Mesenchymal stem cell (in vitro differentiated cells and primary cell): ENCODE data around the gene TRIM44.

Experiments used
- DNase-seq: peaks from one replicate; pipeline ENCODE4 v3.0.0-alpha.2; 2013
- H2AFZ ChIP-seq: one replicate; pipeline ENCODE4 v1.6.1; 2013; ENCODE audit warnings: low read depth, mild to moderate bottlenecking, control low read depth, inconsistent platforms, low read length, moderate library complexity
- H2AK5ac ChIP-seq: 2 replicates; pipeline ENCODE4 v1.6.1; 2013; ENCODE audit warnings: low read length, moderate library complexity, mild to moderate bottlenecking, inconsistent platforms; ENCODE audit not compliant: severe bottlenecking
- H2BK120ac ChIP-seq: one replicate; pipeline ENCODE4 v1.6.1; 2013; ENCODE audit warnings: low read depth, mild to moderate bottlenecking, inconsistent platforms, low read length, moderate library complexity
- H2BK12ac ChIP-seq, 2 experiments: one replicate each; pipeline ENCODE4 v1.6.1; 2013; ENCODE audit warnings: inconsistent platforms in 2 of 2, low read length in 2 of 2, mild to moderate bottlenecking in 2 of 2, moderate library complexity in 2 of 2, control low read depth in 1 of 2
- H2BK15ac ChIP-seq: one replicate; pipeline ENCODE4 v1.6.1; 2013; ENCODE audit warnings: mild to moderate bottlenecking, low read depth, inconsistent platforms; ENCODE audit not compliant: poor library complexity, severe bottlenecking
- H2BK5ac ChIP-seq: 2 replicates; pipeline ENCODE4 v1.6.1; 2013; ENCODE audit warnings: low read depth, mild to moderate bottlenecking, low read length, control low read depth, inconsistent platforms; ENCODE audit not compliant: poor library complexity, severe bottlenecking
- H3K14ac ChIP-seq, 2 experiments: one replicate each; pipeline ENCODE4 v1.6.1; 2013; ENCODE audit warnings: inconsistent platforms in 2 of 2, low read length in 2 of 2, control low read depth in 1 of 2, mild to moderate bottlenecking in 1 of 2, moderate library complexity in 1 of 2
- H3K18ac ChIP-seq, 2 experiments: one replicate each; pipeline ENCODE4 v1.6.1; 2013; ENCODE audit warnings: inconsistent platforms in 2 of 2, low read length in 2 of 2, control low read depth in 1 of 2, low read depth in 1 of 2, mild to moderate bottlenecking in 1 of 2
- H3K23ac ChIP-seq, 2 experiments: one replicate each; pipeline ENCODE4 v1.6.1; 2013; ENCODE audit warnings: inconsistent platforms in 2 of 2, low read length in 2 of 2, mild to moderate bottlenecking in 2 of 2, moderate library complexity in 2 of 2, control low read depth in 1 of 2
- H3K27ac ChIP-seq: 2 replicates; pipeline ENCODE4 v1.5.1; 2013; ENCODE audit warnings: mild to moderate bottlenecking, moderate library complexity, low read length, control low read depth, inconsistent platforms; ENCODE audit not compliant: poor library complexity, severe bottlenecking
- H3K27me3 ChIP-seq, 2 experiments: 2 replicates each; pipeline versions ENCODE4 v1.6.1 to v1.7.0; 2013; ENCODE audit warnings: low read length in 2 of 2, mild to moderate bottlenecking in 2 of 2, moderate library complexity in 2 of 2, control low read depth in 1 of 2, inconsistent platforms in 1 of 2; ENCODE audit not compliant: control insufficient read depth in 1 of 2, insufficient read depth in 1 of 2
- H3K36me3 ChIP-seq, 2 experiments: 2 replicates each; pipeline versions ENCODE4 v1.6.1 to v1.7.0; 2013; ENCODE audit warnings: low read length in 2 of 2, control low read depth in 1 of 2, inconsistent platforms in 1 of 2, low read depth in 1 of 2, mild to moderate bottlenecking in 1 of 2; ENCODE audit not compliant: insufficient read depth in 2 of 2, control insufficient read depth in 1 of 2
- H3K4ac ChIP-seq, 2 experiments: one replicate each; pipeline ENCODE4 v1.6.1; 2013; ENCODE audit warnings: inconsistent platforms in 2 of 2, low read length in 2 of 2, mild to moderate bottlenecking in 2 of 2, moderate library complexity in 2 of 2, control low read depth in 1 of 2, low read depth in 1 of 2
- H3K4me1 ChIP-seq: 2 replicates; pipeline ENCODE4 v1.6.1; 2013; ENCODE audit warnings: low read depth, low read length, control low read depth; ENCODE audit not compliant: control insufficient read depth, insufficient read depth
- H3K4me2 ChIP-seq: 2 replicates; pipeline ENCODE4 v1.6.1; 2013; ENCODE audit warnings: low read length, mild to moderate bottlenecking, inconsistent platforms; ENCODE audit not compliant: poor library complexity, severe bottlenecking
- H3K4me3 ChIP-seq, 2 experiments: 2 replicates each; pipeline versions ENCODE4 v1.5.1 to v1.7.0; 2013; ENCODE audit warnings: low read length in 2 of 2, mild to moderate bottlenecking in 2 of 2, control low read depth in 1 of 2, low read depth in 1 of 2; ENCODE audit not compliant: insufficient read depth in 1 of 2
- H3K79me1 ChIP-seq: replicated peaks from 2 replicates; pipeline ENCODE4 v1.6.1; 2013; ENCODE audit warnings: mild to moderate bottlenecking, control low read depth, low read length, inconsistent platforms; ENCODE audit not compliant: poor library complexity, severe bottlenecking
- H3K9ac ChIP-seq: 2 replicates; pipeline ENCODE4 v1.7.0; 2013; ENCODE audit warnings: mild to moderate bottlenecking, low read length, moderate library complexity
- H3K9me3 ChIP-seq: 2 replicates; pipeline ENCODE4 v1.7.0; 2013; ENCODE audit warnings: mild to moderate bottlenecking, low read length; ENCODE audit not compliant: control insufficient read depth
- H4K8ac ChIP-seq: one replicate; pipeline ENCODE4 v1.6.1; 2013; ENCODE audit warnings: inconsistent platforms, mild to moderate bottlenecking, low read length, moderate library complexity
- H4K91ac ChIP-seq: one replicate; pipeline ENCODE4 v1.6.1; 2013; ENCODE audit warnings: mild to moderate bottlenecking, low read length, inconsistent platforms
- WGBS: methylation state at CpG from one replicate; pipeline ENCODE4 v1.1.7; 2013; ENCODE audit warnings: mixed read lengths; 5-methylcytosine and 5-hydroxymethylcytosine counted together

The TRIM44 gene

GRCh38 chr11:35622070-35622469 is 40.5 kb upstream of the TRIM44 start:
- Histone ChIP-seq H4K91ac (no peak overlapping the region), H3K9ac (no peak overlapping the region), H2AK5ac (no peak overlapping the region), H2BK120ac (no peak overlapping the region), H2AFZ (no peak overlapping the region), H4K8ac (no peak overlapping the region), H3K14ac (no peak overlapping the region), H2BK12ac (no peak overlapping the region), H3K4me1 (peaks cover 17% of the 10 kb centered on the region), H3K9me3 (no peaks in the 10 kb centered on the region), H2BK5ac (no peak overlapping the region), H3K36me3 (no peaks in the 10 kb centered on the region), H3K79me1 (peaks cover 8% of the 10 kb centered on the region), H3K23ac (no peak overlapping the region), H3K27me3 (no peaks in the 10 kb centered on the region), H2BK15ac (no peak overlapping the region), H3K4ac (no peak overlapping the region), H3K27ac (peak overlapping the region; percentile 88), H3K18ac (no peak overlapping the region), H3K4me2 (no peak overlapping the region), H3K4me3 (peak overlapping the region in 1 of 2 experiments; percentile 84)
- peak; percentile 49 for DNase-seq
- 8% methylated on average over 3 of the region's 3 CpGs for WGBS

GRCh38 chr11:35623621-35624168 is 38.9 kb upstream of the TRIM44 start:
- H3K4ac ChIP-seq = peak overlapping the region in 1 of 2 experiments; percentile 7
- no peak overlapping the region for H2BK5ac ChIP-seq
- peak overlapping the region; percentile 9 for H2AK5ac ChIP-seq
- DNase-seq = peak; percentile 83
- H3K9ac ChIP-seq = no peak overlapping the region
- peak overlapping the region; percentile 89 for H3K27ac ChIP-seq
- H3K4me3 ChIP-seq = no peak overlapping the region
- H3K18ac ChIP-seq = peak overlapping the region in 1 of 2 experiments; percentile 8
- no peak overlapping the region for H3K14ac ChIP-seq
- H2BK15ac ChIP-seq = peak overlapping the region; percentile 57
- H2BK12ac ChIP-seq = no peak overlapping the region
- H3K36me3 ChIP-seq = no peaks in the 10 kb centered on the region
- no peak overlapping the region for H4K8ac ChIP-seq
- no peak overlapping the region for H4K91ac ChIP-seq
- H2AFZ ChIP-seq = no peak overlapping the region
- H3K4me1 ChIP-seq = peaks cover 13% of the 10 kb centered on the region
- H3K79me1 ChIP-seq = peaks cover 8% of the 10 kb centered on the region
- H3K27me3 ChIP-seq = no peaks in the 10 kb centered on the region
- H2BK120ac ChIP-seq = no peak overlapping the region
- H3K4me2 ChIP-seq = peak overlapping the region; percentile 14
- no peak overlapping the region for H3K23ac ChIP-seq
- 70% methylated on average over 8 of the region's 8 CpGs for WGBS
- no peaks in the 10 kb centered on the region for H3K9me3 ChIP-seq

DNA sequence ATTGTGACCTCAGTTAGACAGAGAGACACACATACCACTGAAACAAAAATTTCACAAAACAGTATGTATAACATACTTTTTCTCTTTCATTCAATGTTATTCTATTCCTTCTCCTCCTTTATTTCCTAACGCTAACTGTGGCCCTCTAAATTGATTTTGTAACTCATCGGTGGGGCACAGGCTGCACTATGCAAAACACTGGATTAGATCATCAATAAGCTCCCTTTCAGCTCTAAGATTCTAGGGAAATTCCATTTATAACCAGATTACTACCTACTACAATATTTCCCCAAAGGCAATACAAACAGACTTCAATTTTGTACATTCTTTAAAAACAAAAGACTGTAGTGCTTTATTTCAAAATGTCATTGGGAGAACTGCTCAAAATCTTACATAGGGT is 38.3 kb upstream of the TRIM44 start:
- Histone ChIP-seq H3K27ac (peak overlapping the region; percentile 89), H3K23ac (no peak overlapping the region), H3K14ac (no peak overlapping the region), H3K79me1 (peaks cover 5% of the 10 kb centered on the region), H3K18ac (no peak overlapping the region), H3K27me3 (no peaks in the 10 kb centered on the region), H2AFZ (no peak overlapping the region), H2AK5ac (peak overlapping the region; percentile 72), H4K91ac (no peak overlapping the region), H2BK12ac (no peak overlapping the region), H2BK120ac (no peak overlapping the region), H2BK15ac (no peak overlapping the region), H3K4me1 (peaks cover 7% of the 10 kb centered on the region), H3K9me3 (no peaks in the 10 kb centered on the region), H3K36me3 (no peaks in the 10 kb centered on the region), H2BK5ac (no peak overlapping the region), H3K9ac (no peak overlapping the region), H4K8ac (no peak overlapping the region), H3K4ac (no peak overlapping the region), H3K4me2 (no peak overlapping the region), H3K4me3 (no peak overlapping the region)
- no peak for DNase-seq
- 94% methylated on average over 2 of the region's 2 CpGs for WGBS

DNA sequence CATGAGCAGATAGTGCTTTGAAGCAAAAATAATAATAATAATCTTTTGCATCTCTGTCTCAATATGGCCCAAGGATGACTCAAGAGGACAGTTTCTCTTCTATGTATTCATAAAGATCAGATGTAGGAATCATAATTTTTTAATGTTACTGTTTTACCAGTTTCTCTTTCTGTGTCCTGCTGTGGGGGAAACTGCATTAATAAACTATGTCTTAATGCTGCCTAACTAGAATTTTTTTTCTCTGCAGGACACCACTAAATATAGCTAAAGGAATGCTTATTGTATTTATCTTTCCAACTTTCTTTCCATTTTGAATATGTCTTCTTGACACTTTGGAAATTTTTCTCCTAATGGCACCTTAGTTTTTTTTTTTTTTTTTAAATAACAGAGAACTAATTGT is 37.8 kb upstream of the TRIM44 start:
- no peak overlapping the region for H3K4me2 ChIP-seq
- no peak overlapping the region for H2BK120ac ChIP-seq
- no peak overlapping the region for H3K4ac ChIP-seq
- no peak overlapping the region for H2AK5ac ChIP-seq
- no peak overlapping the region for H3K23ac ChIP-seq
- H4K91ac ChIP-seq = no peak overlapping the region
- no peak overlapping the region for H2AFZ ChIP-seq
- H4K8ac ChIP-seq = no peak overlapping the region
- no peaks in the 10 kb centered on the region for H3K27me3 ChIP-seq
- H3K4me1 ChIP-seq = peaks cover 6% of the 10 kb centered on the region
- no peak overlapping the region for H3K4me3 ChIP-seq
- no peak overlapping the region for H3K9ac ChIP-seq
- H2BK15ac ChIP-seq = no peak overlapping the region
- no peak for DNase-seq
- H2BK12ac ChIP-seq = no peak overlapping the region
- no peak overlapping the region for H2BK5ac ChIP-seq
- H3K14ac ChIP-seq = no peak overlapping the region
- no peak overlapping the region for H3K18ac ChIP-seq
- H3K79me1 ChIP-seq = peaks cover under 1% of the 10 kb centered on the region
- H3K36me3 ChIP-seq = no peaks in the 10 kb centered on the region
- H3K27ac ChIP-seq = peak overlapping the region; percentile 27
- H3K9me3 ChIP-seq = no peaks in the 10 kb centered on the region
